HG03520 (cell line): ENCODE data around the gene OGG1.

ENCODE experiments used
- ATAC-seq: cut with Tn5 transposase; IDR thresholded peaks from one replicate; pipeline ENCODE4 v1.9.1; 2021; ENCODE audit warnings: mild to moderate bottlenecking, moderate library complexity; ENCODE audit not compliant: unreplicated experiment

OGG1 gene

DNA sequence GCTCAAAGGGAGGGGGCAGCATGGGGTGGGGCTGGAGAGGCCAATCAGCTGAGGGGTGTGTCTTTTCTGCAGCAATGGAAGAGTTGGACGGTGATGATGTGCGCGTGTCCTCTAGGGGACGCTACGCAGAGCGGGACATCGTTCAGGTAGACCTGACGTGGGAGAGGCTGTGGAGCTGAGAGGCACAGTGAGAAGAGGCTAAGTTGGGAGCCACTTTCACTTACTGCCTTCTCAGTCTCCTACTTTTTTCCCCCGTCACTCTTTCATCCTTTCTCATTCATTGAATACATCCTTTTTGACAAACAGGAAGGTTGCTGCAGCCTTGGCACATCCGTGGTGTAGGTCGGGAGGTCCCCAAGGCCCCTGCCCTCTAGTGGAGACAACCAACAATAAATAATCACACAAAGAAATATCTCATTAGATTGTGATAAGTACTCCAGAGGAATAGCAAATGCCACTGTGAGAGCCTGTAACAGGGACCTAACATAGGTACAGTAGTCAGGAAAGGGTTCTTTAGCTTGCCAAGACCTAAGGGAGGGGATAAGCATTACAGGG lies 22.6 kb upstream of the OGG1 start:
- ATAC-seq: no peak

DNA sequence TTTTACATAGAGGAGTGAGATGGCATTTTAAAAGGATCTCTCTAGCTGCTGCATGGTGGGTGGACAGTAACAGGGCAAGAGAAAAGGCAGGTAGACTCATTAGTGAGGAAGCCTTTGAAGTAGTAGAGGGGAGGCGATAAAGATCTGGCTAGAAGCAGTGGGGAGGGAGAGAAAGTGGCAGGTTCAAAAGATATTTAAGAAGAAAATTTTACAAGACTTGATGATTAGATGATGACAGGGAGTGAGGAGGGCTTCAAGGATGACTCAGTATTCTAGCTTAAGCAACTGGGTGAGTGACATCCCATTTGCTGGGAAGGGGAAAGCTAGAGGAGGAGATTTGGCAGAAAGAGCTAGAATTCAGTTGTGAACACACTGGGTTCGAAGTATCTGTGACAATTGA lies 22.0 kb upstream of the OGG1 start:
- ATAC-seq: no peak

DNA sequence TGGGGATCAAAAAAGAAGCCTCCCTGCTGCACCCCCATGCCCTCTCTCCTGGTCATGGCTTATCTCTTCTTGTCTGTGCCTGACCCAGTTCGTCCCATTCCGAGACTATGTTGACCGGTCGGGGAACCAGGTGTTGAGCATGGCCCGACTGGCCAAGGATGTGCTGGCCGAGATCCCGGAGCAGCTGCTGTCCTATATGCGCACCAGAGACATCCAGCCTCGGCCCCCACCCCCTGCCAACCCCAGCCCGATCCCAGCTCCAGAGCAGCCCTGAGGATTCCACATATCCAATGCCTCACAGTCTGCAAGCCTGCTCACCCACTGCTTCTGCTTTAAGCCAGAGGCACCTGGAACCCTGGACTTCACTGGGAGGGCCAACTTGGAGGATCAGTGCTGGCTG lies 20.3 kb upstream of the OGG1 start:
- ATAC-seq: no peak

DNA sequence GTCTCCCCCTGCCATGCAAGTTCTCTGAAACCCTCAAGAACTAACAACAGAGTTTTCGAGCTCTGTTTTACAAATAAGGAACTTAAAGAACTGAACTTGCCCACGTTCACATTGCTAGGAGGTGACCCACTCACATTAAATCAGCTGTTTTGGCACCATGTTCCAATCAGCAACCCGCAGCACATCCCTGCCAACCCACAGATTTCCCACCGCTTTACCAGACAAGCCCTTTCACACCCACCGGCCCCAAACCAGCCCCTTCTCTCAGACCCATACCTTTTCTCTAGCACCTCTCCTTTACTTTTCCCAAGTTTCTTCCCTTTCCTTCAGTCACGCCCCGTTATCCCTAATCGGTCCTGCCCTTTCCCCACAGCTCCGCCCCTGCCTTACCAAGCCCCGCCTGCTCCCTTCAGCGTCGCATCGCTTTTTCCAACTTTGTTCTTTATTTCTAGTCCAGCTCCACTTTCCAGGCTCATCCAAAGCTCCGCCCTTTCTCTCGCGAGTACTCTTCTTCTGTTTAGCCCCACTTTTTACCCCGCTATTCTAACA lies 19.0 kb upstream of the OGG1 start:
- peak; percentile 37 for ATAC-seq

DNA sequence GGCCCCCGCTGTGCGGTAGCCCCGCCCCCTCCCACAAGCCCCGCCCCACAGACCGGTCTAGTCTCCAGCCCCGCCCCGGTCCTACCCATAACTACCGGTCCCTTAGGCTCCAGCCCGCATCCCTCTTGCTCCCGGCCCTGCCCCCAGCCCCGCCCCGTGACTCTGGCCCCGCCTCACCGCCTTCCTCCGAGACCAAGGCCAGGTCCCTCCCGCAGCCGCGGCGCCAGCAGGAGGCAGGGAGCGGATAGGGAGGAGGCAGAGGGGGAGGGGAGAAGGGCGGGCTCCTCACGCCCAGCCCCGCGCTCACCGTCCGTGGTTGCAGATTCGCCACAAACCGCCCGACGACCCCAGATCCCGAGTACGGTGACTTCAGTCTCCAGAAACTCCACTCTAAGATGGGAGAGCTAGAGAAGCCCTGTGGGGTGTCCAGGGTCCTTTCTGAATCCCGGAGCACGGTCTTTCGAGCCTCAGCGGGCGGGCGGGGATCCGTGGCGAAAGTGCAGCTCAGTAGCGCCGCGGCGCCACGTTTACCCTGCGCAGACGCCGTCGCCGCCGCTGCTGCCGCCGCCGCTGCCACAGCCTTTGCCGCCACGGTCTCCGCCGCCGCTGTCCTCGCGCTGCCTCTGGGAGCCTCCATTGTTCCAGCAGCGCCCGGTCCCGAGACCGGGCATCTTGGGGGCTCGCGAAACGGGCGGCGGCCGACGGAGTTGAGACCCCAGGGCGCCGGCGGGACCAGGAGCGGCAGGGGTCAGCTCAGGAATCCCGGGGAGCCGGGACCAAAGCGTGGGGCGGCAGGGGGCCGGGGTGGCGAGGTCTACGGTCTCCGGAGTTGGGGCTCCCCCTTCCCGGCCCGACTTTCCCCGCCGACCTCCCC lies 18.3 kb upstream of the OGG1 start, which contains the start of gene BRPF1:
TSS of gene BRPF1 (plus strand) at position 530 of the 874 bp plus-strand sequence. CDS start 2,406 bp downstream, outside the sequence.
- peak; percentile 90 for ATAC-seq

DNA sequence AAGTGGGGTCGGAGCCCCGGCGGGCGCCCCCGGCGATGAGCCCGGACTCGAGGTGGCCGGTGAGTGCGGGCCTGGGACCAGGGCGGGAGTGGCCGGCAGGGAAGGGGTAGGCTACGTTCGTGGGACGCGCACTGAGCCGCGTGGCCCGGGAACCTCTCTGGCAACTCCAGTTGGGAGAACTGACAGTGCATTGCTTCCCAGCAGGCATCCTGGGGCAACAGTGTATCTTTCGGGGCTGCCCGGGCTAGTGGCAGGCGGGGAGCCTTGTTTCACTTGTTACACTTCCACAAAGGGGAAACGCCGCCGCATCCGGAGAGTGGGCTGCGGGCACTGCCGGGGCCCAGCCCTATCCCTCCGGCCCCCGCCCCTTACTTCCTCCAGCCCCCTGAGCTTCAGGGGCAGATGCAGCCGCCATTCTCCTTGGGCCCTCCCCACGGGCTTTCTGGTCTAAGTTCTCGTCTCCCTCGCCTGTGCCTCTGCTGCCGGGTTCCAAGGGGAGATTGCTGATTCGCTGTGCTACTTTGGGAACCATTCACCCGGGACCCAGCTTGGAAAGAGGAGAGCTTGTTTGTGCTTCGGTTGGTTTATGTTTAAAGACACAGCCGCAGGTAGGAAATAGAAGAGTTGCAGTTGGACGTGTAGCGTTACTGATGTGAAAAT lies 17.5 kb upstream of the OGG1 start:
- no peak for ATAC-seq

DNA sequence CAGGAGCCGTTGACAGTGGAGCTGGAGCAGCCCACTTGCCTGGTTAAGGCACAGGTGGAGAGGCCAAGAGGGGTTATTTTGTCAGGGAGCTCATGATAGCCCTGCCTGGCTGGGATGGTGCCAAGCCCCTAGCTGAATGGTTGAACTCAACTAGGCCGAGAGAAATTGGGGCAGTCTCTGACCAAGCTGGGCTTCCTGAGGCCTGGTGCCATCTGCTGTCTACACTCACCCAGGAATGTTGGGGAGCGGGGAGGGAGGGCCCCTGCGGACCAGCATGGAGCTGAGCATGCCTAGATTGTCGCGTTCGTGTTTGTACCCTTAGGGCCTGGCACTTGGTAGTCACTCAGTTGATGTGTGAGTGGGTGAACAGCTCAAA lies 17.0 kb upstream of the OGG1 start:
- no peak for ATAC-seq

DNA sequence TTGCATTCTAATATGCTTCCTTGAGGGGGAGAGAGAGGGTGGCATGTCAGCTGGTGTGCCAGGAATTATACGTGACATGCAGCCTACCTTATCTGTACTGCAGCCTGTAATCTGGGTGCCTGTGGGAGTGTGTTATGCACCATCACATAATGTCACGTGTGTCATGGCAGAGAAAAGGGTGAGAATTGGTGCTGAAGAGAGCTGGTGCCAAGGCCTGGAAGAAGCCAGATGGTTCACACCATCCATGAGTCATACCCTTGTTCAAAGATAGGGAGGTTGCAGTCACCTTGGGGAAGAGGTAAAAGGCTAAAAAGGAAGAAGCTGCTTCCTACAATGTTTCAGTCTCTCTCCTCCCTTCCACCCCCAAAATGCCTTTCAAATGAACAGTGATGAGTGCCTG lies 12.9 kb upstream of the OGG1 start:
- ATAC-seq: no peak

DNA sequence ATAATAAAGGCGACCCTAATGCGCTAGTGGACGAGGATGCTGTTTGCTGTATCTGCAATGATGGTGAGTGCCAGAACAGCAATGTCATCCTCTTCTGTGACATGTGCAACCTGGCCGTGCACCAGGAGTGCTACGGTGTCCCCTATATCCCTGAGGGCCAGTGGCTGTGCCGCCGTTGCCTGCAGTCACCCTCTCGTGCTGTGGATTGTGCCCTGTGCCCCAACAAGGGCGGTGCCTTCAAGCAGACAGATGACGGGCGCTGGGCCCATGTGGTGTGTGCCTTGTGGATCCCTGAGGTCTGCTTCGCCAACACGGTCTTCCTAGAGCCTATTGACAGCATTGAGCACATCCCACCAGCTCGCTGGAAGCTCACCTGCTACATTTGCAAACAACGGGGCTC lies 10.6 kb upstream of the OGG1 start:
- no peak for ATAC-seq

DNA sequence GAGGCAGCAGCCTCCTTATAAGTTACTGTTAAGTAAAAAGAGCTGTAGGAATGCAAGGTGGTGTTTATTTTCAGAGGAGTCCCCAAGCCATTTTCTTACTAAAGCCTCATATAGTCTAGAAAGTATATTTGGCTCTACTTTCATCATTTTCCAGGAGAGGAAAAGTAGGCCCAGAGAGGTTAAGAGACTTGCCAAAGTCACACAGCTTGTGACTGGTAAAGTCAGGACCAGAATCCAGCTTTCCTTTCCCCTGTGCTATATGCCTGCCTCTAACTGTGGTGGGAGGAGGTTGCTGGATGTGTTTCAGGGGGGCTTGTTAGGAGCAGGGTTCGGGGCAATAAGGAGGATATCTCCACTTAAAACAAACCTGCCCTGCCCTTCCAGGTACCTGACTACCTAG lies 7.2 kb upstream of the OGG1 start:
- ATAC-seq: no peak

DNA sequence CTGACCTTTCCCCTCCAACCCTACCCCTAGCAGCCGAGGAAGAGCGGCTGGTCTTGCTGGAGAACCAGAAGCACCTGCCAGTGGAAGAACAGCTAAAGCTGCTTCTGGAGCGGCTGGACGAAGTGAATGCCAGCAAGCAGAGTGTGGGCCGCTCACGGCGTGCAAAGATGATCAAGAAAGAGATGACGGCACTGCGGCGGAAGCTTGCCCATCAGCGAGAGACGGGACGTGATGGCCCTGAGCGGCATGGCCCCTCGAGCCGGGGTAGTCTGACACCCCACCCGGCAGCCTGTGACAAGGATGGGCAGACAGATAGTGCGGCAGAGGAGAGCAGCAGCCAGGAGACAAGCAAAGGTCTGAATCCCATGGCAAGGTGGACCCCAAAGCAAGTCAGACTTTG lies 6.2 kb upstream of the OGG1 start:
- ATAC-seq: no peak

DNA sequence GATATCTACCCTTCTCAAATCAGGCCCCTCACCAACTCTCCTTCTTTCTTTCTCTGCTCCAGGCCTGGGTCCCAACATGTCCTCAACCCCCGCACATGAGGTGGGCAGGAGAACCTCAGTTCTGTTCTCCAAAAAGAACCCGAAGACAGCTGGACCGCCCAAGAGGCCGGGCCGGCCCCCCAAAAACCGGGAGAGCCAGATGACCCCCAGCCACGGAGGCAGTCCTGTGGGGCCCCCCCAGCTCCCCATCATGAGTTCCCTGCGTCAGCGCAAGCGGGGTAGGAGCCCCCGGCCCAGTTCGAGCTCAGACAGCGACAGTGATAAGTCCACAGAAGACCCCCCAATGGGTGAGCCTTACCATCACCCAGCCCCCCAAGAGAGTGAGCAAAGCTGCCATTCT lies 5.6 kb upstream of the OGG1 start:
- no peak for ATAC-seq

DNA sequence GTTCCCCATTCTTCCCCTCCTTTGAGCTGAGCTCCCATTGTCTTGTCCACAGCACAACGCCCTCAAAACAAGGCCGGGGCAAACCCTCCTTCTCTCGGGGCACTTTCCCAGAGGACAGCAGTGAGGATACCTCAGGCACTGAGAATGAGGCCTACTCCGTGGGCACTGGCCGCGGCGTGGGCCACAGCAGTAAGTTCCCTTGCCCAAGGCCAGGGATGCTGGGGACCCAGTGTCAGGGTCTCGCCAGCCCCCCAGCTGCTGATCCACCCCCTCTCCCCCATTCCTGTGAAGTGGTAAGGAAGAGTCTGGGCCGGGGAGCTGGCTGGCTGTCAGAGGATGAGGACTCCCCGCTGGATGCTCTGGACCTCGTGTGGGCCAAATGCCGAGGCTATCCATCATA lies 4.2 kb upstream of the OGG1 start:
- ATAC-seq: no peak

DNA sequence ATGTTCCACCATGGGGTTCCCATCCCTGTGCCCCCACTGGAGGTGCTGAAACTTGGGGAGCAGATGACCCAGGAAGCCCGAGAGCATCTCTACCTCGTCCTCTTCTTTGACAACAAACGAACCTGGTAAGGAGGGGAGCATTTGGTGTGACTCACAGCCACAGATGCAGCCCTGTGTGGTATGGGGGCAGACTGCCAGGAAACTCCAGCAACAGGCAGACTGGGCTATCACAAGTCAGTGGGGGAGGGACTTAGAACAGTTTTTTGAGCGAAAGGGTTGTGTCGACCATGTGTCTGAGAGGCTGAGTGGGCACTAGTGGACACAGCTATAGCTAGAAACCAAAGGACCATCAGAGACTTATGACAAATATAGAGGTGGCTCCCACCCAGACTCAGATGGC lies 3.4 kb upstream of the OGG1 start:
- ATAC-seq: no peak

DNA sequence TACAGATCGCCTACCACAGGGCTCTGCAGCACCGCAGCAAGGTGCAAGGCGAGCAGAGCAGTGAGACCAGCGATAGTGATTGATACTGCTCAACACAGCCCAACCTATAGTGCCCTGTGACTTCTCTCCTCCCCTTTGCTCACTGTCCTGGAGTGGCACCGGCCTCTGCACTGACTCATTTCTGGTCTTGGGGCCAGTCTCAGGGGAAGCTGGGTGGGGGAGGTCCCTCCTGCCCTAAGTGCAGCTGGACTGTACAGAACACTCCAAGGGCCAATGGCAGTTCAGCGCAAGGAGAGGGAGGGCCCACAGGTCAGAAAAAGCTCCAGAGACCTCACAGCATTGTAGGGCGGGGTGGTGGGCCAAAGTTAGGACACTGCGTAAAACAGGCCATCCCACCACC lies 2.5 kb upstream of the OGG1 start:
- no peak for ATAC-seq

DNA sequence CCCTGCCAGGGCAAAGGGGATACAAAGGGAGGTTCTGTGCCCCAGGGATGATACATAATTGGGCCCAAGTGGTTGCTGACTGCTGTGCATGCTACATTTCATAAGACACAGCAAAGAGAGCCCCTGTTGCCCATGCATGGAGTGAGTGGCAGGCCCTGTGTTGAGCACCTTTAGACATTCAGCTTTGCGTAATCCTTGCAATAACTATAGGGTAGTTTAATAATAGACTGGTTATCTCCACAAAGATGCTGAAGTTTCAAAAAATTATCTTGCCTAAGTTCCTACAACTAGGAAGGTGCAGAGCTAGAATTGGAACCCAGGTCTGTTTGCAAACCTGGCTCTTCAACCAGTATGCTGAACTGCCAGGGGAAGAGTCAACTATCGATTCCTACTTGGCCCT lies 1.7 kb upstream of the OGG1 start:
- ATAC-seq: no peak

DNA sequence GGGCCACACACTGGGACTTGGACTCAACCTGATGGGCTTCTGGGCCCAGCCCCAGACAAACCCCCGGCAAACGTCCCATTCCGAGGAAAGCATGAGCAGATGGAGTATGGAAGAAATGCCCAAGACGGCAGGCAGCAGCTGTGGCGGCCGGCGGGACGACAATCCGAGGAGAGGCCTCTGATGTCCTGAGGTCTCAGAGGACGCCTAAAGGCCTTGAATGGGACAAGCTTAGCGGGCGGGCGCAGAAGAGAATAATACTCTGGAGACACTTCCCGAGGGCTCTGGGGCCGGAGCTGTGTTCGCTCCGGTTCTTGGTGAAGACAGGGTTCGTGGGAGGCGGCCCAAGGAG lies 482 bp upstream of the OGG1 start:
- ATAC-seq: no peak

DNA sequence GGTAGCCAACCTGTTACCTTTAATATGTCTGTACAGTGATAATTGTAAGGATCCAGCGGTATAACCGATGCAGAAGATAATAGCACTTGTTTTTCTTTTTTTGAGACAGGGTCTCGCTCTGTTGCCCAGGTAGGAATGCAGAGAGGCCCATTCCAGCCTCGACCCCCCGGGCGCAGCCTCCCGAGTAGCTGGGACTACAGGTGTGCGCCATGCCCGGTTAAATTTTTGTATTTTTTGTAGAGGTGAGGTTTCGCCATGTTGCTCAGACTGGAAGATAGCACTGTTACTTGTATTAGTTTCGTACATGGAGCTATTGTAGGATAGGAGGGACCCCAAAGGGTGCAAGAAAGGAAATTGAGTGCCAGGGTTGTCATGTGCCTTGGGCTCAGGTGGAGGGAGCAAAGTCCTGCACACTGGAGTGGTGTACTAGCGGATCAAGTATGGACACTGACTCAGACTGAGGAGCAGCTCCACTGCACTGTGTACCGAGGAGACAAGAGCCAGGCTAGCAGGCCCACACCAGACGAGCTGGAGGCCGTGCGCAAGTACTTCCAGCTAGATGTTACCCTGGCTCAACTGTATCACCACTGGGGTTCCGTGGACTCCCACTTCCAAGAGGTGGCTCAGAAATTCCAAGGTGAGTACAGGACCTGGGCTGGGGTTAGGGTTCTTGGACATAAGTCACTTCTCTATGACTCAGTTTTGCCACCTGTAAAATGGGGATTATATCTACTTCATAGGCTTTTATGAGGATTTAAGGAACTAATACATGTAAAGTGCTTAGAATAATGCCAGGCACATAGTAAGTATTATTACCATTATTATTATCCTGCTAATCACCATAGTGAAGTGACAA lies 1.0 kb downstream of the OGG1 start:
- ATAC-seq: no peak

DNA sequence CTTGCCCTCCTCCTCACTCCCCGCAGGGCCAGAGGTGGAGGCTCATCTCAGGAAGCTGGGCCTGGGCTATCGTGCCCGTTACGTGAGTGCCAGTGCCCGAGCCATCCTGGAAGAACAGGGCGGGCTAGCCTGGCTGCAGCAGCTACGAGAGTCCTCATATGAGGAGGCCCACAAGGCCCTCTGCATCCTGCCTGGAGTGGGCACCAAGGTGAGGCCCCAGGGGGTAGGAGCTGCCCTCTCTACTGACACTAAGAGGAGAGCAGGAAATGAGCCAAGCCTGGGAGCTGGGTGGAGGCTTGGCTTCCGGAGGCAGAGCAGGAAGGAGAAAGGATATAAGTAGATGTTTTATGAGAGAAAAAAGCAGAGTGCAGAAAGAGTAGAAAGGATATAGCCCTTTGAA lies 4.9 kb downstream of the OGG1 start:
- no peak for ATAC-seq

DNA sequence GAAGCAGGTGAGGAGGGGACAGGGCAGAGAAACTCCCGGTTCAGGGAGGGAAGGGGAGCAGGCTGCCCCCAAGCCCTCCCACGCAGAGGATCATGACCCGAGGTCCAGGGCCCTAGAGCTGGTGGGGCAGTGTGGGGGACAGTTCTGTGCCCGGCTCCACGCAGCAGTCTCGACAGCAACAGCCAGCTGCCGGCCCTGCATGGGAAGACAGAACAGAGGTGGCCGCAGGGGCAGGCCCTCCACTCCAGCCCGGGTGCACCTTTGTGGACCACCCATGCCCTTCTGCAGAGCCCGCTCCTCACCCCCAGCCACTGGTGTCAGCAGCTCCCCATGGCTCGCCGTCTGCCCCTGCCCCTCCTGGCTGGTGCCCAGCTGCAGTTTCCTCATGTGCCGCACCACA lies 7.7 kb downstream of the OGG1 start:
- no peak for ATAC-seq
